ENCODE results near the gene CRCP.

DNA sequence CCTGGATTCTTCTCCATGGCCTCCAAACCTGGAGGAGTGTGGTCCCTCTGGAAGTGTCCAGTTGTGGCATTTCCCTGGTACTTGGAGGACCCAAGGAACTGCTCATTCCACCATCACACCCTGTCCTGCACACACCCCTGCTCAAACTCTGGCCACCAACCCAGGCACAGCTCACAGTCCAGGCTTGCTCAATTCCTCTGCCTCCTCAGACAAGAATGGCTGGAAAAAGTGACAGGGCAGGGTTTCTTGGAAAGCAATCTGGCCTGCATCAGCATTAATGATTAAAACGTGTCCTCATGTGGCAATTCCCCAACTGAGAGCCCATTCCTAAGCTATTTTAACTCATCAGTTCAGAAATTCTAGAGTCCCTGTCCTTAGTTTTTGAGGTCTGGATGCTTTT is 73.3 kb downstream of the CRCP start:
- no peak for TF ChIP-seq FOXA1 (IDR thresholded peaks at IDR 0.05)
- no peak for TF ChIP-seq FOXA1 (CRISPR knock-in tag; IDR thresholded peaks at IDR 0.05)
- TF ChIP-seq POLR2A (IDR thresholded peaks at IDR 0.05; ENCODE audit: insufficient read depth in 1 of 2, low read depth in 2 of 2, low read length in 2 of 2), result no peak

All from HepG2 (cell line).